ENCODE data around the gene PPP3R1. TPM values are rescaled to one million over a fixed set of nuclear protein-coding genes. Genes with fewer than 3 reads are reported as not detected.

PPP3R1 gene
- total RNA-seq, 3 donors from 2014 or later (not counting 1 experiment from before 2014, with no cell fraction given), result 77.8 to 86.2 (median 79.9) TPM

DNA sequence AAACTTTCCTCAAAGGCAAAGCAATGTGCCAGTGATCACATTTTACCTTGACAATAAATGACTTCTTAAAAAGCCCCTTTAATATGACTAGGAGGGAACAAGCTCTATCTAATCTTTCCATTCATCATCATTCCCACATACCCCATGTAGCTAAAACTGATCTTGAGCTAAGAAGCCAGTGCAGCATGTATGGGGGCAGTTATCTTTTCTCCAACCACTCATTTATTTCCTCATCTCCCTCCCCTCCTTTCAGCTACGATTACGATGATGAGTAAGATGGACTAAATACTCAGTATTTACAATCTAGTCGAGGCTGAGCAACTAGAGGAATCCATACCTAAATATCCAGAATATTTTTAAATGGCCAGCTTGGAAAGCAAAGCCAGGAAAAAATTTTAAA is 59.2 kb downstream of the PPP3R1 start:
- ATAC-seq (no peak), DNase-seq (no peak)
- H3K4me1 ChIP-seq (ENCODE audit: control insufficient read depth, insufficient read depth, low read length), result no peaks in the 10 kb centered on the region
- Mint-ChIP-seq H3K4me3 (no peak overlapping the region), H3K4me1 (peaks cover 57 to 65% of the 10 kb centered on the region in 2 donors), H3K27ac (peak overlapping the region; percentile 35 to 82), H3K9me3 (no peaks in the 10 kb centered on the region), H3K36me3 (no peaks in the 10 kb centered on the region), H3K27me3 (ENCODE audit: low read depth in 2 of 2) (no peaks in the 10 kb centered on the region)
- TF ChIP-seq CTCF (IDR thresholded peaks at IDR 0.05), result no peak
- H3K27me3 ChIP-seq (ENCODE audit: control insufficient read depth, insufficient read depth, low read length), result no peaks in the 10 kb centered on the region
- H3K4me3 ChIP-seq (ENCODE audit: low read length), result no peak overlapping the region
- H3K27ac ChIP-seq (ENCODE audit: low read length), result no peak overlapping the region
- H3K9me3 ChIP-seq (ENCODE audit: control insufficient read depth, insufficient read depth, low read length), result no peaks in the 10 kb centered on the region
- H3K36me3 ChIP-seq (ENCODE audit: control insufficient read depth, insufficient read depth, low read length), result no peaks in the 10 kb centered on the region
- WGBS (ENCODE audit: insufficient coverage), result 80% methylated on average over 3 of the region's 3 CpGs
- intact Hi-C loops (cut with micrococcal nuclease), result loop anchor here (10.0 kb wide), 1 partner anchor 252 kb away; no protein-coding TSS in a partner anchor

DNA sequence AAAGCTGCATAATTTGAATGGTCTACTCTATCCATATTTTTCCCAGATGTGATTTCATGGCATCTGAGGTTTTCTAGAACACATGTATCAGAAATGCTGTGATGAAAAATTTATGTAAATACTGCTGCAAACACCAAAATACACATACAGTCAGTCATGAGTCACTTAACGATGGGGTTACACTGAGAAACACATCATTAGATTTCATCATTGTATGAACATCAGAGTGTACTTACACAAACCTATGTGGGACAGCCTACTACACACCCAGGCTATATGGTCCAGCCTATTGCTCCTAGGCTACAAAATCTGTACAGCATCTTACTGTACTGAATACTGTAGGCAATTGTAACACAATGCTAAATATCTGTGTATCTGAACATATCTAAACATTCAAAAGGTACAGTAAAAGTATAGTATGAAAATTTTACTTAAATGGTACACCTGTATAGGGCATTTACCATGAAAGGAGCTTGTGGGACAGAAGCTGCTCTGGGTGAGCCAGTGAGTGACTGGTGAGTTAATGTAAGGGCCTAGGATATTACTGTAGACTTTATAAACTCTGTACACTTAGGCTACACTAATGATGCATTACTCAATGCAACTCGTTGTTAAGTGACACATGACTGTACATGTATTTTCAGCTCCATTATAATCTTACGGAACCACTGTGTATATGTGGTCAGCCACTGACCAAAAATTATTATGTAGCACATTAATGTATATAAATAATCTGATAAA is 61.2 kb downstream of the PPP3R1 start:
- Histone ChIP-seq H3K4me3 (ENCODE audit: low read length) (no peak overlapping the region), H3K4me1 (ENCODE audit: control insufficient read depth, insufficient read depth, low read length) (no peaks in the 10 kb centered on the region), H3K27me3 (ENCODE audit: control insufficient read depth, insufficient read depth, low read length) (no peaks in the 10 kb centered on the region), H3K9me3 (ENCODE audit: control insufficient read depth, insufficient read depth, low read length) (no peaks in the 10 kb centered on the region), H3K36me3 (ENCODE audit: control insufficient read depth, insufficient read depth, low read length) (peaks cover 8% of the 10 kb centered on the region), H3K27ac (ENCODE audit: low read length) (no peak overlapping the region)
- no peak overlapping the region for H3K4me3 Mint-ChIP-seq
- peak; percentile 38 to 76 (median 59) for ATAC-seq
- intact Hi-C loops (cut with micrococcal nuclease), result loop anchor here (10.0 kb wide), 1 partner anchor 254 kb away; no protein-coding TSS in a partner anchor
- H3K36me3 Mint-ChIP-seq, result no peaks in the 10 kb centered on the region
- peak overlapping the region; percentile 71 to 80 for H3K27ac Mint-ChIP-seq
- DNase-seq, result no peak
- WGBS (ENCODE audit: insufficient coverage), result 57% methylated on average over 1 of the region's 3 CpGs
- TF ChIP-seq CTCF (IDR thresholded peaks at IDR 0.05), result no peak
- no peaks in the 10 kb centered on the region for H3K27me3 Mint-ChIP-seq (ENCODE audit: low read depth in 2 of 2)
- H3K9me3 Mint-ChIP-seq, result no peaks in the 10 kb centered on the region
- peaks cover 64 to 72% of the 10 kb centered on the region in 2 donors for H3K4me1 Mint-ChIP-seq

DNA sequence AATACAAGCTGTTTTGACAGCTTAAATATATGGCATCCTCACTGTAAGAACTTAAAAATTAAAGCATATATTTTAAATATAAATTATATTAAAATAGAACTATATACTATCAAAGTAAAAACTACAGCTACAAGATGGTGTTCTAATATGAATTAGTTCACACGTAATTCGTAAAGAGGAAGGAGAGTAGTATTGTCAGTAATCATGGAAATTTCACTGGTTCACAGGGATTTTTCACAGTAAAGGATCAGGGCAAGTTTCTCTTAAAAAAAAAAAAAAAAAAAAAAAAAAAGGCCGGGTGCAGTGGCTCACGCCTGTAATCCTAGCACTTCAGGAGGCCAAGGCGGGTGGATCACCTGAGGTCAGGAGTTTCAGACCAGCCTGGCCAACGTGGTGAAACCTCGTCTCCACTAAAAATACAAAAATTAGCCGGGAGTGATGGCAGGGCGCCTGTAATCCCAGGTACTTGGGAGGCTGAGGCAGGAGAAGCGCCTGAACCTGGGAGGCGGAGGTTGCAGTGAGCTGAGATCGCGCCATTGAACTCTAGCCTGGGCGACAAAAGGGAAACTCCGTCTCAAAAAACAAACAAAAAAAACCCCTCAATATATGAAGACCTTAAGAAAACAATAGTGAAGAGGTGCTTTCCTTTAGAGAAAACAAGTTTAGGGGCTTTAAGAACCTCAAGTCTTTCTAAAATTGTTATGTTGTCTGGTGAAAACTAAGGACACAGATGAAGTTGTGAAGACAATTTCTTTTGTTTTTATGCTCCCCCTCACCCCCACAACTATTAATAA is 62.1 kb downstream of the PPP3R1 start:
- TF ChIP-seq CTCF (IDR thresholded peaks at IDR 0.05), result no peak
- H3K27ac Mint-ChIP-seq, result peak overlapping the region; percentile 71 to 80
- Histone ChIP-seq H3K4me1 (ENCODE audit: control insufficient read depth, insufficient read depth, low read length) (no peaks in the 10 kb centered on the region), H3K36me3 (ENCODE audit: control insufficient read depth, insufficient read depth, low read length) (peaks cover 16% of the 10 kb centered on the region), H3K27ac (ENCODE audit: low read length) (no peak overlapping the region), H3K27me3 (ENCODE audit: control insufficient read depth, insufficient read depth, low read length) (no peaks in the 10 kb centered on the region), H3K9me3 (ENCODE audit: control insufficient read depth, insufficient read depth, low read length) (no peaks in the 10 kb centered on the region), H3K4me3 (ENCODE audit: low read length) (no peak overlapping the region)
- no peaks in the 10 kb centered on the region for H3K36me3 Mint-ChIP-seq
- 84% methylated on average over 9 of the region's 15 CpGs for WGBS (ENCODE audit: insufficient coverage)
- intact Hi-C loops (cut with micrococcal nuclease), result loop anchor here (10.0 kb wide), 1 partner anchor 255 kb away; no protein-coding TSS in a partner anchor
- peak; percentile 51 to 56 (median 52) for ATAC-seq
- no peak overlapping the region for H3K4me3 Mint-ChIP-seq
- DNase-seq, result peak in 1 of 2 donors; percentile 44
- no peaks in the 10 kb centered on the region for H3K27me3 Mint-ChIP-seq (ENCODE audit: low read depth in 2 of 2)
- H3K4me1 Mint-ChIP-seq, result peaks cover 59 to 67% of the 10 kb centered on the region in 2 donors
- no peaks in the 10 kb centered on the region for H3K9me3 Mint-ChIP-seq

All from natural killer cell (primary cell).